ENCODE data around the gene KCNG3.
A peak's percentile ranks its signal among the peaks of the same experiment; 100 is the strongest.

Gene KCNG3

GRCh38 chr2:42463570-42463969, 30.2 kb downstream of the KCNG3 start:
- TF ChIP-seq, protein P1, sequence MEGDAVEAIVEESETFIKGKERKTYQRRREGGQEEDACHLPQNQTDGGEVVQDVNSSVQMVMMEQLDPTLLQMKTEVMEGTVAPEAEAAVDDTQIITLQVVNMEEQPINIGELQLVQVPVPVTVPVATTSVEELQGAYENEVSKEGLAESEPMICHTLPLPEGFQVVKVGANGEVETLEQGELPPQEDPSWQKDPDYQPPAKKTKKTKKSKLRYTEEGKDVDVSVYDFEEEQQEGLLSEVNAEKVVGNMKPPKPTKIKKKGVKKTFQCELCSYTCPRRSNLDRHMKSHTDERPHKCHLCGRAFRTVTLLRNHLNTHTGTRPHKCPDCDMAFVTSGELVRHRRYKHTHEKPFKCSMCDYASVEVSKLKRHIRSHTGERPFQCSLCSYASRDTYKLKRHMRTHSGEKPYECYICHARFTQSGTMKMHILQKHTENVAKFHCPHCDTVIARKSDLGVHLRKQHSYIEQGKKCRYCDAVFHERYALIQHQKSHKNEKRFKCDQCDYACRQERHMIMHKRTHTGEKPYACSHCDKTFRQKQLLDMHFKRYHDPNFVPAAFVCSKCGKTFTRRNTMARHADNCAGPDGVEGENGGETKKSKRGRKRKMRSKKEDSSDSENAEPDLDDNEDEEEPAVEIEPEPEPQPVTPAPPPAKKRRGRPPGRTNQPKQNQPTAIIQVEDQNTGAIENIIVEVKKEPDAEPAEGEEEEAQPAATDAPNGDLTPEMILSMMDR (IDR thresholded peaks at IDR 0.05; ENCODE audit: insufficient read depth, low read depth, low read length, missing control alignments), result no peak
- H3K4me3 ChIP-seq (ENCODE audit: low read depth, low read length), result no peak overlapping the region
- no peak for DNase-seq (ENCODE audit: low read depth)

DNA sequence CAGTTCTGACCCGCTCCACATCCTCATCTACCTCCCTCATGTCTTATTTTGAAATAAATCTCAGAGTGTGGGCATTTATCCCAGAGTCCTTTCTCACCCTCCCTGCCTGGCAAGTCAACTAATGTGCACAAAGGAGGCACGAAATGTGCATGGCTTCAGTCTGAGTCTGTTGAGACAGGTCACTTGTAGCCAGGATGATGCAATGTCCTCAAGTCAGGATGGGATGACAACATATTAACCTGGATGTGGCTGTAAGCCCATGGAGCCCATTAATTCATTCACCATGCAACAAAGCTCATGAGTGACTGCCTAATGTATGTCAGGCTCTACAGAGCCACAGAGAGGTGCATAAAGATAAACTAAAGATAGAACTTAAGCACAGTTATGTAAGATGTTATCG, 34.5 kb downstream of the KCNG3 start:
- no peak for DNase-seq (ENCODE audit: low read depth)
- TF ChIP-seq, protein P1 (IDR thresholded peaks at IDR 0.05; ENCODE audit: insufficient read depth, low read depth, low read length, missing control alignments), result no peak
- no peak overlapping the region for H3K4me3 ChIP-seq (ENCODE audit: low read depth, low read length)

GRCh38 chr2:42458396-42458795, 35.4 kb downstream of the KCNG3 start:
- no peak for DNase-seq (ENCODE audit: low read depth)
- TF ChIP-seq, protein P1 (IDR thresholded peaks at IDR 0.05; ENCODE audit: insufficient read depth, low read depth, low read length, missing control alignments), result no peak
- no peak overlapping the region for H3K4me3 ChIP-seq (ENCODE audit: low read depth, low read length)

DNA sequence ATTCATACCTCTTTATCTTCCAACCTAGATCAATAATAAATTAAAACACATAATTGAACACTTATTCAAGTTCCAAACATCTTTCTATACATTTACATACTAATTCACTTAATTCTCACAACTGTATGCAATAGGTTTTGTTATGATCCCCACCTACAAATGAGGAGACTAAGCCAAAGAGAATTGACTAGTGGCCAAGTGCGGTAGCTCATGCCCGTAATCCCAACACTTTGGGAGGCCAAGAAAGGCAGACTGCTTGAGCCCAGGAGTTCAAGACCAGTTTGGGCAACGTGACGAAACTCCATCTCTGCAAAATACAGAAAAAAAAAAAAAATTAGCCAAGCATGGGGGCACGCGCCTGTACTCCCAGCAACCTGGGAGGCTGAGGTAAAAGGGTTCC, 36.8 kb downstream of the KCNG3 start:
- TF ChIP-seq, protein P1 (IDR thresholded peaks at IDR 0.05; ENCODE audit: insufficient read depth, low read depth, low read length, missing control alignments), result peak; percentile 16
- DNase-seq (ENCODE audit: low read depth), result peak; percentile 8
- H3K4me3 ChIP-seq (ENCODE audit: low read depth, low read length), result no peak overlapping the region

DNA sequence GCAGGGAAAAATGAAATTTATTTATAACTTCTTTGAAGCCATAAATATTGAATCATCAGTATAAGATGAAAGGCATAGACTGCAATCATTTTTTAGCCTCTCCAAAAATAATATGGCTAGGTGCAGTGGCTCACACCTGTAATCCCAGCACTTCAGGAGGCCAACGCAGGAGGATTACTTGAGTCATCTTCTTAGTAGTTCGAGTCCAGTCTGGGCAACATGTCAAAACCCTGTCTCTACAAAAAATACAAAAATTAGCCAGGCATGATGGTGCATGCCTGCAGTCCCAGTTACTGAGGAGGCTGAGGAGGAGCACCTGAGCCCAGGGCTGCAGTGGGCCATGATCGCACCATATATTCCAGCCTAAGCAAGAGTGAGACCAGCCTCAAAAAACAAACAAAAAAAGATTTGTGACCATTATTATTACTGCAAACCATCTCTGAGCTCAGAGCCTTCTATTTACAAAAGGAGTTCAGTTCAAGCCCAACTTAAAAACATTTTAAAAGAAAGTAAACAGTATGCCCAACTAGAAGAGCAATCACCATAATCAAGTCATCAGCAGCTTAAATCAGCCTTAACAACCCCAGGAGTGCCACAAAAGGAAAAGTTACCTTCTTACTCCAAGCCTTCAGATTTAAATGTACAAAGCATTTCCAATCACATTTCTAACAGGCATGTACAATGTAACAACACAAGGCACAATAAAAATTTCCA, 37.5 kb downstream of the KCNG3 start:
- H3K4me3 ChIP-seq (ENCODE audit: low read depth, low read length), result no peak overlapping the region
- DNase-seq (ENCODE audit: low read depth), result no peak
- TF ChIP-seq, protein P1 (IDR thresholded peaks at IDR 0.05; ENCODE audit: insufficient read depth, low read depth, low read length, missing control alignments), result no peak

DNA sequence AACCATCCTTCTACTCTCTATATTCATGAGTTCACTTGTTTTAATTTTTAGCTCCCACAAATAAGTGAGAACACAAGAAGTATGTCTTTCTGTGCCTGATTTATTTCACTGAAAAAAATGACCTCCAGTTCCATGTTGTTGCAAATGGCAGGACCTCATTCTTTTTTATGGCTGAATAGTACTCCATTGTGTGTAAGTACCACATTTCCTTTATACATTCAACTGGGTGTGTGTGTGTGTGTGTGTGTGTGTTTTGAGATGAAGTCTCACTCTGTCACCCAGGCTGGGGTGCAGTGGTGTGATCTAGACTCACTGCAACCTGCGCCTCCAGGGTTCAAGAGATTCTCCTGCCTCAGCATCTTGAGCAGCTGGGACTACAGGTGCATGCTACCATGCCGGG, 41.2 kb downstream of the KCNG3 start:
- DNase-seq (ENCODE audit: low read depth), result no peak

More for the DNA sequence above, 41.2 kb downstream of the KCNG3 start:
- TF ChIP-seq, protein P1 (IDR thresholded peaks at IDR 0.05; ENCODE audit: insufficient read depth, low read depth, low read length, missing control alignments), result no peak
- no peak overlapping the region for H3K4me3 ChIP-seq (ENCODE audit: low read depth, low read length)

Measured in GM12865 (cell line).